NOMO-1 treated with dmso at 0.1 percent for 144 hours (cell line): Measurements from ENCODE around the gene NUTM2B.
"Not testable (repeated sequence)": the region's sequence is repeated elsewhere in the genome, so short reads cannot be mapped to it uniquely, and the experiment has no call there.

Experiments
- DNase-seq: peaks from one replicate; lab custom pipeline; 2025; ENCODE audit not compliant: unreplicated experiment; lab: John Stamatoyannopoulos, UW

Gene NUTM2B

DNA sequence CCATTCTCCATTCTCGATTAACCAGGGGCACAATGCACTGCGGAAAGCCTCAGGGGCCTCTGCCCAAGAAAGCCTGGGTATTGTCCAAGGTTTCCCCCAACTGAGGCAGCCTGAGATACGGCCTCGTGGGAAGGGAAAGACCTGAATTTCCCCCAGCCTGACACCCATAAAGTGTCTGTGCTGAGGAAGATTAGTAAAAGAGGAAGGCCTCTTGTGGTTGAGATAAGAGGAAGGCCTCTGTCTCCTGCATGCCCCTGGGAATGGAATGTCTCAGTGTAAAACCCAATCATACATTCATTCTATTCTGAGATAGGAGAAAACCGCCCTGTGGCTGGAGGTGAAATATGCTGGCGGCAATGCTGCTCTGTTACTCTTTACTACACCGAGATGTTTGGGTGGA lies 41.8 kb downstream of the NUTM2B start:
- not testable (repeated sequence) for DNase-seq

DNA sequence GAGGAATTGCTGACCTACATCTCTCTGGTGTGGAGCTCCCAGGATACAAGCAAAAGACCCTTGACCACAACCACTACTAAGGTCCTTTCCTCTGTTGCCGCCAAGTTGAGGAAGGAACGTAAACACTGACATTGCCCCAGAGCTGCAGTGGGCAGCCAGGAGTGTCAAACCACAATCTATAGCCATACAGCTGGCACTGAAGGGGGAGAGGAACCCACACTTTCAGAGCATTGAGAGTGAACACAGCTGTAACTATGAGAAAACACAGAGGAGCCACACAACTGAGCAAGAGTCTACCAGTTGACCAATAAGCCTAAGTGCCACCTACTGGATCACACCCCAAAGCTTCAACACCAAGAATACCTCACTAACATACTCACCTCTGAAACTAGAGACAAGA lies 45.5 kb downstream of the NUTM2B start:
- not testable (repeated sequence) for DNase-seq

DNA sequence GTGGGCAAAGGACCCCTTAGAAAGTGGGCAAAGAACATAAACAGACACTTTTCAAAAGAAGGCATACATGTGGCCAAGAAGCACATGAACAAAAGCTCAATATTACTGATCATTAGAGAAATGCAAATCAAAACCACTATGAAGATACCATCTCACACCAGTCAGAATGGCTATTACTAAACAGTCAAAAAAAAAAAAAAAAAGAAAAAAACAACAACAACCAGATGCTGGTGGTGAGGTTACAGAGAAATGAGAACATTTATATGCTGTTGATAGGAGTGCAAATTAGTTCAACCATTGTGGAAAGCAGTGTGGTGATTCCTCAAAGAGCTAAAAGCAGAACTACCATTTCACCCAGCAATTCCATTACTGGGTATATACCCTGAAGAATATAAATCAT lies 50.6 kb downstream of the NUTM2B start:
- DNase-seq: not testable (repeated sequence)

DNA sequence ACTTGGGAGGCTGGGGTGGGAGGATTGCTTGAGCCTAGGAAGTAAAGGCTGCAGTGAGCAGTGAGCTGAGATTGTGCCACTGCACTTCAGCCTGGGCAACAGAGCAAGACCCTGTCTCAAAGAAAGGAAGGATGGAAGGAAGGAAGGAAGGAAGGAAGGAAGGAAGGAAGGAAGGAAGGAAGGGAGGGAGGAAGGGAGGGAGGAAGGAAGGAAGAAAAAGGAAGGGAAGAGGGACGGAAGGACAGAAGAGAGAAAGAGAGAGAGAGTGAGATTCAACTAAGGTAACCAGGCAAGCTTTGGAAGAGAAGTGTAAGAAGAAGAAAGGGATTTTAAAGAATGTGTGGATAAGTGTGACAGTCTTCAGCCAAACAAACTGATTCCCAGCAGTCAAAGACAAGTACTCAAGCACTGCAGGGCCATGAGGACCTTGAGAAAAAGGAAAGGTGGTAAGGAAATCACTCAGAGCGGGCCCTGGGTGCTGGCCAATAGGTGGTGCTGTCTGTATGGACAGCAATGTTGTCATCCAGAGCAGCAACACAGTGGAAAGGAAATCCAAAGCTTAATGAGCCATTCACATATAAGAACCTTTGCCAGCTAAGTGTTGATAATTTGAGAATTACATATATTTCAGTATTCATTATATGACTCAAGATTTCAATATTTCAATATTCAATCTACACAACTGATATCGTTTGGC lies 55.4 kb downstream of the NUTM2B start:
- DNase-seq: not testable (repeated sequence)
